GM21390 (cell line): ENCODE results near the gene SYT7.
A peak's percentile ranks its signal among the peaks of the same experiment; 100 is the strongest.

Source experiments
- ATAC-seq: cut with Tn5 transposase; IDR thresholded peaks from one replicate; pipeline ENCODE4 v1.9.1; 2021; ENCODE audit not compliant: unreplicated experiment

SYT7 gene

GRCh38 chr11:61539006-61539405 lies 41.9 kb downstream of the SYT7 start:
- no peak for ATAC-seq

- no peak for ATAC-seq
Observed at GRCh38 chr11:61538636-61538961, 42.3 kb downstream of the SYT7 start.

GRCh38 chr11:61537326-61537725 lies 43.5 kb downstream of the SYT7 start:
- ATAC-seq = no peak

GRCh38 chr11:61536676-61537270 lies 44.1 kb downstream of the SYT7 start:
- ATAC-seq = no peak

- ATAC-seq = no peak
Observed at GRCh38 chr11:61535998-61536675, 44.7 kb downstream of the SYT7 start.

- ATAC-seq = no peak
Observed at GRCh38 chr11:61534933-61535839, 45.7 kb downstream of the SYT7 start.

- ATAC-seq = no peak
Observed at GRCh38 chr11:61534025-61534932, 46.6 kb downstream of the SYT7 start.

- ATAC-seq = no peak
Observed at GRCh38 chr11:61533401-61533800, 47.5 kb downstream of the SYT7 start.

- no peak for ATAC-seq
Observed at GRCh38 chr11:61533039-61533375, 47.9 kb downstream of the SYT7 start.

GRCh38 chr11:61532134-61533038 lies 48.5 kb downstream of the SYT7 start:
- peak; percentile 48 for ATAC-seq

- no peak for ATAC-seq
Observed at GRCh38 chr11:61531044-61531443, 49.8 kb downstream of the SYT7 start.

- ATAC-seq = no peak
Observed at GRCh38 chr11:61529537-61530225, 51.2 kb downstream of the SYT7 start.

GRCh38 chr11:61528114-61528513 lies 52.8 kb downstream of the SYT7 start:
- no peak for ATAC-seq

GRCh38 chr11:61526956-61527731 lies 53.7 kb downstream of the SYT7 start:
- ATAC-seq = no peak

GRCh38 chr11:61526229-61526628 lies 54.6 kb downstream of the SYT7 start:
- no peak for ATAC-seq

GRCh38 chr11:61524963-61525587 lies 55.8 kb downstream of the SYT7 start:
- ATAC-seq = no peak

GRCh38 chr11:61524446-61524845 lies 56.4 kb downstream of the SYT7 start:
- no peak for ATAC-seq

- no peak for ATAC-seq
Observed at GRCh38 chr11:61522881-61523280, 58.0 kb downstream of the SYT7 start.
